Astrocyte (in vitro differentiated cells and primary cell): ENCODE data around the gene NGDN. TPM values are rescaled to one million over a fixed set of nuclear protein-coding genes. Genes with fewer than 3 reads are reported as not detected.

Source experiments
- DNase-seq: peaks from one replicate; pipeline ENCODE4 v3.0.0-alpha.2; 2010; ENCODE audit warnings: low read depth
- FAIRE-seq: peaks from 2 replicates; lab custom pipeline; 2011; peaks lifted over from hg19 to GRCh38; lab: Jason Lieb, UNC
- H2AFZ ChIP-seq: 2 replicates; pipeline ENCODE4 v1.6.0; 2012; ENCODE audit warnings: low read depth, low read length, inconsistent platforms
- H3K27ac ChIP-seq: 2 replicates; pipeline ENCODE4 v1.5.1; 2011; ENCODE audit warnings: low read depth, low read length, inconsistent platforms
- H3K27me3 ChIP-seq: 2 replicates; pipeline ENCODE4 v1.6.0; 2011; ENCODE audit warnings: low read length, inconsistent platforms; ENCODE audit not compliant: insufficient read depth
- H3K36me3 ChIP-seq: 2 replicates; pipeline ENCODE4 v1.5.1; 2011; ENCODE audit warnings: low read length, inconsistent platforms; ENCODE audit not compliant: insufficient read depth
- H3K4me1 ChIP-seq: 2 replicates; pipeline ENCODE4 v1.5.1; 2011; ENCODE audit warnings: low read length, inconsistent platforms; ENCODE audit not compliant: insufficient read depth
- H3K4me2 ChIP-seq: 2 replicates; pipeline ENCODE4 v1.6.0; 2012; ENCODE audit warnings: low read length, inconsistent platforms
- H3K4me3 ChIP-seq: 2 replicates; pipeline ENCODE4 v1.5.1; 2011; ENCODE audit warnings: low read depth, mild to moderate bottlenecking, low read length, inconsistent platforms; ENCODE audit not compliant: insufficient read depth
- H3K79me2 ChIP-seq: 2 replicates; pipeline ENCODE4 v1.6.0; 2012; ENCODE audit warnings: mild to moderate bottlenecking, low read length, inconsistent platforms; ENCODE audit not compliant: insufficient read depth
- H3K9ac ChIP-seq: 2 replicates; pipeline ENCODE4 v1.6.0; 2012; ENCODE audit warnings: mild to moderate bottlenecking, low read length, inconsistent platforms
- H3K9me3 ChIP-seq: 2 replicates; pipeline ENCODE4 v1.5.1; 2012; ENCODE audit warnings: low read depth, mild to moderate bottlenecking, low read length, inconsistent platforms; ENCODE audit not compliant: insufficient read depth
- H4K20me1 ChIP-seq: 2 replicates; pipeline ENCODE4 v1.6.0; 2012; ENCODE audit warnings: low read length, inconsistent platforms; ENCODE audit not compliant: insufficient read depth
- H3K27ac Mint-ChIP-seq: one replicate; pipeline ENCODE4 v1.8.0; 2021; ENCODE audit warnings: mild to moderate bottlenecking, mixed read lengths; ENCODE audit not compliant: unreplicated experiment
- H3K27me3 Mint-ChIP-seq: one replicate; pipeline ENCODE4 v1.8.0; 2021; ENCODE audit warnings: low read depth, mixed read lengths; ENCODE audit not compliant: unreplicated experiment
- H3K36me3 Mint-ChIP-seq: one replicate; pipeline ENCODE4 v1.8.0; 2021; ENCODE audit warnings: low read depth, mixed read lengths; ENCODE audit not compliant: unreplicated experiment
- H3K4me1 Mint-ChIP-seq: one replicate; pipeline ENCODE4 v1.8.0; 2021; ENCODE audit warnings: low read depth, mixed read lengths; ENCODE audit not compliant: unreplicated experiment
- H3K4me3 Mint-ChIP-seq: one replicate; pipeline ENCODE4 v1.8.0; 2021; ENCODE audit warnings: mild to moderate bottlenecking, moderate library complexity, mixed read lengths; ENCODE audit not compliant: unreplicated experiment
- H3K9me3 Mint-ChIP-seq: one replicate; pipeline ENCODE4 v1.8.0; 2021; ENCODE audit warnings: mild to moderate bottlenecking, mixed read lengths; ENCODE audit not compliant: unreplicated experiment
- CTCF ChIP-seq: IDR thresholded peaks from 2 replicates; pipeline ENCODE4 v1.5.1; 2011; ENCODE audit warnings: low read depth, mild to moderate bottlenecking, inconsistent platforms, low read length, moderate library complexity; ENCODE audit not compliant: insufficient read depth
- EZH2 ChIP-seq: IDR thresholded peaks from 2 replicates; pipeline ENCODE4 v1.6.1; 2012; ENCODE audit warnings: mild to moderate bottlenecking, low read length, inconsistent platforms; ENCODE audit not compliant: insufficient read depth
- total RNA-seq: library from RNA; stranded (reverse); gene quantifications from 2 replicates; pipeline ENCODE4 v1.2.1, GENCODE V29; 2021

NGDN gene
- total RNA-seq, 1 donor from 2014 or later, result 28.6 TPM

DNA sequence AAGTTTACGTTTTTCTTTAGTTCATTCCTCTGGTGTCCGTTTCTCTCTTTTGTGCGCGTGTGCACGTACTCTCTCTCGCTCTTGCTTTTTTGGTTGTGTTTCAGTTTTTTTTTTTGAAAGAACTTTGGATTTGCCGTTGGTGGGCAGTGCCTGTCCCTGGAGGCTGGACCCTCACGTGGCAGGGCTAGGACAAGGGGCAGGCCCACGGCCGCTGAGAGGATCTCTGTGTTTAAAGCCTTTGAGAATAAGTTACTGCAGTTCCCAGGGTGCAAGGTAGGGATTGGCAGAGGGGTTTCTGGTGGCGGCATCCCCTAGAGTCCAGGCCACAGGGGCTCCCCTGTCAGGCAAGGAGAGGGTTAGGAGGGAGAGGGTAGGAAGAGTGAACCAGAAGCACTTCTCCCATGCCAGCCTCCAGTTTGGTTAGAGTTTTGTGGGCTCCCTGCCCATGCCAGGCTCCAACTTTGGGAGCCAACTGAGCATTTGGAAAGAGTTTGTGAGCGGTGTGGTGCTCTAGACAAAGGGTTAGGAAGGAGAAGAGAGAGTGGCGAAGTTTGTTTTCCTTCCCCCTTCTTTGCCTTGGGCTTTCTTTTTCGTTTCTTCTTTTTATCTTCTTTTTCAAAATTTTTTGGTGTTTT lies 51.5 kb downstream of the NGDN start:
- no peak for TF ChIP-seq CTCF
- TF ChIP-seq EZH2, result no peak
- no peaks in the 10 kb centered on the region for H3K27me3 ChIP-seq
- FAIRE-seq (no peak), DNase-seq (no peak)
- no peak overlapping the region for H2AFZ ChIP-seq
- no peaks in the 10 kb centered on the region for H3K79me2 ChIP-seq
- H3K4me1 ChIP-seq, result no peaks in the 10 kb centered on the region
- H3K27me3 Mint-ChIP-seq, result no peaks in the 10 kb centered on the region
- peak overlapping the region; percentile 79 for H3K27ac Mint-ChIP-seq
- H3K27ac ChIP-seq, result no peak overlapping the region
- no peak overlapping the region for H3K4me3 Mint-ChIP-seq
- peaks cover 13% of the 10 kb centered on the region for H3K36me3 Mint-ChIP-seq
- no peak overlapping the region for H3K4me2 ChIP-seq
- H3K9me3 ChIP-seq, result no peaks in the 10 kb centered on the region
- peaks cover 3% of the 10 kb centered on the region for H3K9me3 Mint-ChIP-seq
- no peak overlapping the region for H3K4me3 ChIP-seq
- peaks cover 18% of the 10 kb centered on the region for H3K4me1 Mint-ChIP-seq
- H4K20me1 ChIP-seq, result no peaks in the 10 kb centered on the region
- H3K9ac ChIP-seq, result no peak overlapping the region
- H3K36me3 ChIP-seq, result no peaks in the 10 kb centered on the region

DNA sequence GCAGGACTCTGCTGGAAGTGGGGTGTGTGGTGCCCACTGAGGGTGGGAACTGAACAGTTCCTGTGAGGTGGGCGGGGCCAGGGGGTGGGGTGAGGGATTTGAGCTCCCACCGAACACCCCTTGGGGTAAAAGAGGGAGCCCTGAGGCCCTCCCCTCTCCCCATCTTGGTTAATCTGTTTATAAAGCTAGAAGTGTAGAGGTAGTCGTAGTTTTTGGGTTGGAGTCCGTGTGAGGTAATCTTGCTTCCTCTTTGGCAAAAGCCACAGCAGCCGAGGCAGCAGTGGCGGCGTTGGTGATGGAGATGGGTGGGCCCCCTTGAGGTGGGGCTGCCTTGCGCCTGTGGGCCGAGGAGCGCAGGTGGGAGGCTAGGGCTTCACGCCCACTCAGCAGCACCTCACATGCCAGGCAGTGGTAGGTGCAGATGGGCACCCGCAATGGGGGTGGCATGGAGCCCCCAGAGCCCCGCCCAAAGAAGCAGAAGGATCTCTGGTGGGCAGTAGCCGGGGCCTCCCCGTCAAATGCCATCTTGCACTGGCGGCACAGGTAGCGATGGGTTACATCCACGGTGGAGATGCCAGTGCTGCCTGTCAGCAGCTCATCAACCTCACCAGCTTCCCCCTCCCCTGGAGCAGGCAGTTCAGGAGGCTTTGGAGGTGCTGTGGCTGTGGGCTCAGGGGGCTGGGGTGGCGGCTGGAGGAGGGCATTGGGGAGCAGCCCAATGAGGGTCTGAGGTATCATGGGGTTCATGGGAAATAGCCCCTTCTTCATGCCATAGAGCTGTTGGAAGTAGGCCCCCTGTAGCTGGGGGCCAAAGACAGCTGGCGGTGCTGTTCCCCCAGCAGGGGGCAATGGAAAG lies 52.5 kb downstream of the NGDN start:
- Mint-ChIP-seq H3K9me3 (peaks cover 2% of the 10 kb centered on the region), H3K36me3 (peaks cover 20% of the 10 kb centered on the region), H3K27me3 (no peaks in the 10 kb centered on the region), H3K27ac (no peak overlapping the region), H3K4me3 (no peak overlapping the region), H3K4me1 (peaks cover 18% of the 10 kb centered on the region)
- Histone ChIP-seq H3K9me3 (no peaks in the 10 kb centered on the region), H3K36me3 (no peaks in the 10 kb centered on the region), H3K4me1 (no peaks in the 10 kb centered on the region), H3K27me3 (no peaks in the 10 kb centered on the region), H3K27ac (no peak overlapping the region), H3K4me3 (no peak overlapping the region), H2AFZ (no peak overlapping the region), H3K4me2 (no peak overlapping the region), H4K20me1 (no peaks in the 10 kb centered on the region), H3K9ac (no peak overlapping the region), H3K79me2 (no peaks in the 10 kb centered on the region)
- TF ChIP-seq EZH2 (no peak), CTCF (no peak)
- DNase-seq, result no peak
- no peak for FAIRE-seq
